HepG2 (cell line): ENCODE measurements around the gene TMEM182. TPM values are rescaled to one million over a fixed set of nuclear protein-coding genes. Genes with fewer than 3 reads are reported as not detected.

Experiments
- ATF7 ChIP-seq, 2 experiments: fragments of 450-650 bp in 1 of 2; sonication (generic) in 1 of 2; formaldehyde crosslinking in 1 of 2; IDR thresholded peaks; 2 replicates each; pipeline versions ENCODE4 v1.4.0 to v1.6.1; 2016 to 2020; ENCODE audit warnings: antibody characterized with exemption in 1 of 2, mild to moderate bottlenecking in 1 of 2, missing genetic modification reagents in 1 of 2
- CC2D1A ChIP-seq: sonication (generic); formaldehyde crosslinking; IDR thresholded peaks from 2 replicates; pipeline ENCODE4 v1.8.1; 2023; ENCODE audit warnings: mild to moderate bottlenecking, missing genetic modification reagents
- MXD1 ChIP-seq: sonication (generic); formaldehyde crosslinking; IDR thresholded peaks from 2 replicates; pipeline ENCODE4 v1.4.0; 2020; ENCODE audit warnings: mild to moderate bottlenecking, missing genetic modification reagents
- SOX5 ChIP-seq: IDR thresholded peaks from 2 replicates; pipeline ENCODE4 v1.6.1; 2016; ENCODE audit warnings: borderline replicate concordance
- YEATS4 ChIP-seq: sonication (generic); formaldehyde crosslinking; IDR thresholded peaks from 2 replicates; pipeline ENCODE4 v1.4.0; 2020; ENCODE audit warnings: missing genetic modification reagents, borderline replicate concordance
- ZBTB40 ChIP-seq, 2 experiments: fragments of 450-650 bp in 1 of 2; sonication (generic) in 1 of 2; formaldehyde crosslinking in 1 of 2; IDR thresholded peaks; 2 replicates each; pipeline versions ENCODE4 v1.6.1 to v1.8.0; 2016 to 2022; ENCODE audit warnings: antibody characterized with exemption in 1 of 2, mild to moderate bottlenecking in 1 of 2, missing genetic modification reagents in 1 of 2
- ZFP36L2 ChIP-seq: sonication (generic); formaldehyde crosslinking; IDR thresholded peaks from 2 replicates; pipeline ENCODE4 v1.4.0; 2020; ENCODE audit warnings: missing genetic modification reagents
- ZNF160 ChIP-seq: sonication (generic); formaldehyde crosslinking; IDR thresholded peaks from 2 replicates; pipeline ENCODE4 v1.8.0; 2022; ENCODE audit warnings: mild to moderate bottlenecking, inconsistent platforms, missing genetic modification reagents
- ZNF407 ChIP-seq: sonication (generic); formaldehyde crosslinking; IDR thresholded peaks from one replicate; pipeline ENCODE4 v1.5.1; 2020; ENCODE audit warnings: mild to moderate bottlenecking, missing genetic modification reagents; ENCODE audit errors: not compliant biosample characterization
- ZNF724P ChIP-seq: sonication (generic); formaldehyde crosslinking; IDR thresholded peaks from 2 replicates; pipeline ENCODE4 v1.8.0; 2022; ENCODE audit warnings: missing genetic modification reagents, borderline replicate concordance
- polyA plus RNA-seq, 8 experiments: library from polyadenylated mRNA; depleted of rRNA in 3 of 8; stranded (reverse) in 7 of 8; unstranded in 1 of 8; fragments of >200 nt; fragmentation: Illumina TruSeq in 4 of 8; extraction: Trizol in 4 of 8; gene quantifications; 2 replicates each; pipeline versions ENCODE4 v1.2.1 to v1.2.3, GENCODE V29; 2011 to 2016; ENCODE audit warnings: low read depth in 4 of 8, missing spikeins in 1 of 8, mixed read lengths in 1 of 8; ENCODE audit not compliant: insufficient read depth in 1 of 8
- total RNA-seq, 5 experiments: library from RNA; depleted of rRNA; stranded (reverse); fragments of >200 nt; fragmentation: Illumina TruSeq; extraction: Trizol; gene quantifications; 2 replicates each; pipeline ENCODE4 v1.2.3, GENCODE V29; 2016; ENCODE audit warnings: low read depth in 1 of 5

TMEM182 gene
- total and polyA plus RNA-seq, 2 of the 13 experiments (the other 11 are each of a cell fraction or from before 2014, with no cell fraction given), result 8.7 to 8.9 TPM

- TF ChIP-seq ZNF160 (CRISPR knock-in tag), result peak; percentile 73; the same call in 1 of the 2 replicates
- no peak for TF ChIP-seq ZNF724P (CRISPR knock-in tag)
- no peak for TF ChIP-seq ATF7 (IDR thresholded peaks at IDR 0.05)
- peak; percentile 66; the same call in 1 of the 2 replicates for TF ChIP-seq ATF7 (CRISPR knock-in tag; IDR thresholded peaks at IDR 0.05)
- no peak for TF ChIP-seq CC2D1A (CRISPR knock-in tag)
- no peak for TF ChIP-seq ZNF407 (CRISPR knock-in tag)
- TF ChIP-seq SOX5 (CRISPR knock-in tag), result peak; percentile 82
- no peak for TF ChIP-seq ZFP36L2 (CRISPR knock-in tag)
- no peak for TF ChIP-seq YEATS4 (CRISPR knock-in tag)
- TF ChIP-seq MXD1 (CRISPR knock-in tag), result no peak
- no peak for TF ChIP-seq ZBTB40 (IDR thresholded peaks at IDR 0.05)
- no peak; the same call in 1 of the 2 replicates for TF ChIP-seq ZBTB40 (CRISPR knock-in tag; IDR thresholded peaks at IDR 0.05)
Observed at GRCh38 chr2:102724016-102724490, 37.8 kb upstream of the TMEM182 start (continued).
